Neural progenitor cell (in vitro differentiated cells): Measurements from ENCODE around the gene RBM27.

Experiments used
- CTCF ChIP-seq: fragments of 200-600 bp; sonication (generic); IDR thresholded peaks from 2 replicates; pipeline ENCODE4 v1.5.1; 2017; ENCODE audit warnings: antibody characterized with exemption, mild to moderate bottlenecking
- EZH2 ChIP-seq: fragments of 200-600 bp; sonication (generic); IDR thresholded peaks from 2 replicates; pipeline ENCODE4 v1.6.1; 2017; ENCODE audit warnings: antibody characterized with exemption, mild to moderate bottlenecking, moderate library complexity
- EZH2phosphoT487 ChIP-seq: fragments of 200-600 bp; sonication (generic); IDR thresholded peaks from 2 replicates; pipeline ENCODE4 v1.6.1; 2017; ENCODE audit warnings: antibody characterized with exemption

GRCh38 chr5:146223179-146223578, 19.8 kb downstream of the RBM27 start:
- TF ChIP-seq CTCF (no peak), EZH2 (no peak), EZH2phosphoT487 (no peak)
